GM19324 (cell line): ENCODE results near the gene MRO.
A peak's percentile ranks its signal among the peaks of the same experiment; 100 is the strongest.
"Not testable (repeated sequence)": the region's sequence is repeated elsewhere in the genome, so short reads cannot be mapped to it uniquely, and the experiment has no call there.

Experiments
- ATAC-seq: cut with Tn5 transposase; IDR thresholded peaks from one replicate; pipeline ENCODE4 v1.9.1; 2021; ENCODE audit warnings: mild to moderate bottlenecking, moderate library complexity; ENCODE audit not compliant: unreplicated experiment, low FRiP score

MRO gene

DNA sequence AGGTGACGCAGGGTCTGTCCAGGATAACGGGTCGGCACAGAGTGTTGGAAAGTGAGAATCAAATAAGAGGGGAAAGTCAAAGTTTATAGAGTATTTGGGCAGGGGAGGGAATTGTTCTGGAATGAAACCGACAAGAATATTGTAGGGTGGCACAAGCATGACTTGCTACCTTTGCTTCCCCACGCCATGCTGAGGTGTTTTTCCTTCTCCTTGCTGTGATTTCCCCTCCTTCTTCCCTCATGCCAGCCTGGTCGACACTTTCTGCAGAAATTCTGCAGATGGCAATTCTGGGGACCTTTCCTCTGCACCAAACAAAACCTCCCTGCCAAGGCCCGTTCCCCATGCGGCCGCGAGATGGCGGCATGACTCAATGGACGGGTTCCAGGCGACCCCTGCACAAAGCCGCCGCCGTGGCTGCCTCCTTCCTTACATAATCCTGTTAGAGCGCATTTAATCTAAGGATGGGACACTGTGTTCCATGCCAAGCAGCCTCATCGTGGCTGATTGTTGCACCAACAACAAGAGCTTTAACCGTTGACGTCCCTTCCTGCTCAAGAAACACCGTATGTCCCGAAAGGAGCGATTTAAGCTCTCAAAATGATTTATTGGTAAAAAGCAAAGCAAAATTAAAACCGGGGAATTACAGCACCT, at the start of gene MRO:
Gene MRO (minus strand): TSS at position 289 of the 651 bp plus-strand sequence. CDS start 10,616 bp downstream, outside the sequence.
- peak; percentile 84 for ATAC-seq

DNA sequence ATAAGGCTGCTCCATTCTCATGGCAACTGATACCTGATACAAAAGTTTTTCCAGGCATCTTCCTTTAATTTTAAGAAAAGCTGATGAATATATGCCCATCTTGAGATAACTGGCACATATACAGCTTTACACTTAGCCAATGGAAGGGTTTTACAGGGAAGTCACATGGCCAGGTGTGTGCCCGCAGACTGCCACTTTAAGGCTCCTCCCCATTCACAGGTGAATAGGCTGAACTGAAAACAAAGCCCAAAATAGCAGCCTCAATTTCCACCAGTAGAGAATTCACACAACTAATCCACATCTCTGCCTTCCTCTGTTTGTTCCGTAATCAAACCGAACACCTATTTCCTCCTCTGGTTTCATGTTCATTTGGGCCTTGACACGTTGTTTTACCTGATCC, 49.3 kb upstream of the MRO start:
- no peak for ATAC-seq

DNA sequence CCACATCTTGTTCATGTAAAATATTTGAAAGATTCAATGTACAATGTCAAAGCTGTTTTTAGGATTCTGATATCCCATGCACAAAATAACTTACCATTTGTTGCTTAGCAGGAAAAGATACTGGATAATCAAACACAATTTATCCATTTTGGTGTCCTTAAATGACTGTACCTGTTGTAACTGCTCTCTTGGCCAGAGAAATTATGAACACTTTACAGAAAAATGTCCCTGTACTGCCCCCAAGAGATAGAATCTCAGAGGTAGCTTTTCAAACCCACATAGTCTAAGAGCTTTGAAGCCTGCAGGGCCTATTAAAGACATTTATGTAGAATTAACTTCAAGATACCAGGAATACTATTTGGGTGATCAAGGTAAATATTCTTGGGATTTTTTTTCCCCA, 46.9 kb upstream of the MRO start:
- ATAC-seq: no peak

DNA sequence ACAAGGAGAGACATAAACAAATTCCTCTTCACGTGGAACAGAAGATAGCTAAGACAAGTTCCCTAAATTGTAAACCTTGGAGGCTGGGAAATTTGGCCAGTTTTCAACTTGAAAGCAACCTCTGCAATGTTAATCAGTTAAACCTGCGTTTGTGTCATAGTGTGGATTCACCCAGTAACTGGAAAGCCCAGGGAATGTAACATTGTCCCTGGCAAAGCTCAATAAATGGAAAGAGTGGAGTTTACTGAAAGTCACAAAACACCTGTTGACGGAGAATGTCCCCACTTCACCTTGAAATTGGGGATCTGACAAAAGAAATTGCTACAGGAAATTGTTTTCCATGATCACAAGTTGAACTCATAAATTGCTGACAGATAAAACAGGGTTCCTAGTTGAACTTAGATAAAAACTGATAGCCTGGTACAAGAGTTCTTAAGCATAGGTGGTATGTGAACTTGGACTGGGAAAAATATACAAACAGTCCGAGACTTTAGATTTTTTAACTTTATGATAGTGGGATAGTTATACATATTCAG, 44.1 kb upstream of the MRO start:
- no peak for ATAC-seq

DNA sequence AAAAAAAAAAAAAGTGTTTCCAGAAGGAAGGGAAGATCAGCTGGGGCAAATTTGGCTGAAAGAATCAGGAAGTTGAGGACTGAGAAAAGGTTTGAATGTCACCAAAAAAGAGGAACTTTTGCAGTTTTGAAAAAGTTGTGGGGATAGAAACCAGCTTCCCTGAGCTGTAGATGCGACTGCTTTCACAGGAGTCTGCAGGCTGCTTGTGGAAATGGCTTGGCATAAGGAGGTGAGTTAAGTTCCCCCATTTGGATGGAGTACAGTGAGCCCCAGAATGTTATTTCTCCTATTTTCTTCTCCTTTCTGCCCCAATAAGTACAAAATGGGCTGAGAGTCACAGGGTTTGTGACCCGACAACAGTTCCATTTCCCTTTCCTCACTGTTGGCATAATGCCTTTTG, 42.6 kb upstream of the MRO start:
- ATAC-seq: no peak

DNA sequence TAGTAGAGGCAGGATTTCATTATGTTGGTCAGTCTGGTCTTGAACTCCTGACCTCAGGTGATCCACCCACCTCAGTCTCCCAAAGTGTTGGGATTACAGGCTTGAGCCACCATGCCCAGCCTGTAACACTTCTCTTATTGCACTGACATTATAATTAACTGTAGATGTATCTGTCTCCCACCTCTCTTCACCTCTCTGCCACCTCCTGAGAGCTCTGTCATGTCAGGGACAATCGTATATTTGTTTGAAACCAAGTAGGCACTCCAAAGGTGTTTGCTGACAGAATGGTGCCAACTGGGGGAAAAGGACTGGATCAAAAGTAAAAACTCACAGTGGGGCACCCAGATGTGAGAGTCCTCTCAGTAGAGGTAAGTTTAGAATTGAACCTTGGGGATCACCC, 41.8 kb upstream of the MRO start:
- no peak for ATAC-seq

DNA sequence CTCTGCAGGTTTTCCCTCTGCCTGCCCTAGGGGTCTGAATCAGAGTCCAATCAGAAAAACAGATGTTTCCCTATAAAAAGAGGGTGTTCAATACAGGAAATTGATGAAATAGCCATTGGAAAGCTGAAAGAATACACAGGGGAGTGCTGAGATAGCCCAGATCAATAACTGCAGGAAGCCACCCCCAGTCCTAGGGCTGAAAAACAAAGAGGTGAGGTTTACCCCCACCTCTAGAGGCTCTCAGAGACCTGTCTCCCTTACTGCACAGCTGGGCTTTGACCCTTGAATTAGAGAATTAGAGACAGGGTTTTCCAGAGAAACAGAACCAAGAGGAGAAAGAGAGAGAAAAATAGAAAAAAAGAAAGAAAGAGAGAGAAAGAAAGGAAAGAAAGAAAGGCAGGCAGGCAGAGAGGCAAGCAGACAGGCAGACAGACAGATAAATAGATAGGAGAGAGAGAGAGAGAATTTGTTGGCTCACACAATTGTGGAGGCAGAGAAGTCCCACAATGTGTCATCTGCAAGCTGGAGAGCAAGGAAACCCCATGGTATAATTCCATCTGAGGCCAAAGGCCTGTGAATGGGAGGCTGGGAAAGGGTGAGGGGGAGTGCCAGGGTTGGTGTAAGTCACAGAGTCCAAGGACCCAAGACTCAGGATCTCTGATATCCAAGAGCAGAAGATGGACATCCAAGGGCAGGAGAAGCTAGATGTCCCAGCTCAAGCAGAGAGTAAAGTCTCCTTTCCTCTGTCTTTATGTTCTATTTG, 40.2 kb upstream of the MRO start:
- ATAC-seq: no peak

DNA sequence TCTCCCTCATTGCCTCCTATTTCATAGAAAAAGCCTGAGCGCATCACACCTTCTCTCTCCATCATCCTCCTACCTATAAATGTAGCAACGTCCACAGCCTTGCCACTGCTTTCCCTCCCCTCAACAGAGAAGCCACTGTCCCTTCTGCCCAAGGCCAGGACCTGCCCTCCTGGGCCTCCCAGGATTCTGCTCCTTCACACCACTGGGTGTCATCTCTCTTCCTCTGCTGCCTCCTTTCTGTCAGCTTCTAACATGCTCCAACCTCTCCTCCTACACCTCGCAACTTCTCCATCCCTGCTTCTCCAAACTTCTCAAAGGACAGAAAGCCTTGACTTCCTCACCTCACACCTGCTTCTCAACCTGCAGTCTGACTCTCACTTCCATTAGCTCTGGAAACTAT, 37.9 kb upstream of the MRO start:
- ATAC-seq: no peak

DNA sequence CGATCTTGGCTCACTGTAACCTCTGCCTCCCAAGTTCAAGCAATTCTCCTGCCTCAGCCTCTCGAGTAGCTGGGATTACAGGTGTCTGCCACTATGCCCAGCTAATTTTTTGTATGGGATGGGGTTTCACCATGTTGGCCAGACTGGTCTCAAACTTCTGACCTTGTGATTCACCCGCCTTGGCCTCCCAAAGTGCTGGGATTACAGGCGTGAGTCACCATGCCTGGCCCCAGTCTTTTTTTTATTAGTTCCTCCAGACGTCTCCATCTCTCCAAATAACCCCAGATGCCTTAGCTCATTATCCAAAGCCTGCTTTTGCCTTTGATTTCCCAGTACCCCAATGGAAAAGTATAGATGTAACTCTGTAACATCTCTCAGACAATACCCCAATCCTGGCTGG, 37.4 kb upstream of the MRO start:
- not testable (repeated sequence) for ATAC-seq

DNA sequence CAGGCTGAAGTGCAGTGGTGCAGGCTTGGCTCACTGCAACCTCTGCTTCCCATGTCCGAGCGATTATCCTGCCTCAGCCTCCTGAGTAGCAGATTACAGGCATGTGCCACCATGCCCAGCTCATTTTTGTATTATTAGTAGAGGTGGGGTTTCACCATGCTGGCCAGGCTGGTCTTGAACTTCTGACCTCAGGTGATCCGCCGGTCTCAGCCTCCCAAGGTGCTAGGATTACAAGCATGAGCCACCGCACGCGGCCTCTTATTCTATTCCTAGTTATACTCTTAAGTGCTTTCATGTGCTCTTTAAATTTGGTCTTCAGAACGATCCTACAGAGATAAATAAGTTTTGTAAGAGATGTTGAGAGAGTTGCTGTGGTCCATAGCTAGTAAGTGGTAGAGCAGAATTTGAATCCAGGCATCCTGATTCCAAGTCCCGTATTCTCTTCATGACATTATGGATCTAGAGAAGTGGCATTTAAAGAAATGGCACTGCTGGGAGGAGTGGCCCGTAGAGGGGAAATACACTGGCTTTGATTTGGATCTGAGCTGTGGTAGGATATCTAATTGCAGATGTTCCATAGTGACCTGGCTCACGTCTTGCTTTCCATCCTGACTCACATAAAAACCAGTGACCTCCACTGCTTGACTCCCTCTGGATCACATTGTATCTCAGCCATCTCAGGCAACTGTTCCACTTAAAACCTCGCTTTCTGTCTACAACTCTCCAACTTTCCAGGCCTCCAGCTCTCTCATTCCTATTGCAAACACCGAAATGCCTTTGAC, 36.4 kb upstream of the MRO start:
- no peak for ATAC-seq

DNA sequence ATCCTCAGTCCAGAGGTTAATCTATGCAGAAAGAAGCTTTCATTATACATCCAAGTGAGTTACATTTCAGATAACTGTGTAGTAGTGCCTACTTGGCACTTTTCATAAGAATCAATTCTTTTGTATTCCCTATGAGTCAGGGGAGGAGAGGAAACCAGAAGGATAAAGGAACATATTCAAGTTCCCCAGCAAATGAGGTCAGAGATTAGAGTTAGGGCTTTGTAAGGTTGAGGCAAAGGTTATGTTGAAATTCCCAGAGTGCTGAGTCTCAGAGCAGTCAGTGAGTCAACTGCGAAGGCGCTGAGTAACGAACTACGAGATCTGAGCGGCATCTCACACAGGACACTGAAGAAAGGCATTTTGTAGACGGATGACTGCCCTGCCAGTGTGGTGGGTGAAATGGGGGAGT, 34.1 kb upstream of the MRO start:
- no peak for ATAC-seq

DNA sequence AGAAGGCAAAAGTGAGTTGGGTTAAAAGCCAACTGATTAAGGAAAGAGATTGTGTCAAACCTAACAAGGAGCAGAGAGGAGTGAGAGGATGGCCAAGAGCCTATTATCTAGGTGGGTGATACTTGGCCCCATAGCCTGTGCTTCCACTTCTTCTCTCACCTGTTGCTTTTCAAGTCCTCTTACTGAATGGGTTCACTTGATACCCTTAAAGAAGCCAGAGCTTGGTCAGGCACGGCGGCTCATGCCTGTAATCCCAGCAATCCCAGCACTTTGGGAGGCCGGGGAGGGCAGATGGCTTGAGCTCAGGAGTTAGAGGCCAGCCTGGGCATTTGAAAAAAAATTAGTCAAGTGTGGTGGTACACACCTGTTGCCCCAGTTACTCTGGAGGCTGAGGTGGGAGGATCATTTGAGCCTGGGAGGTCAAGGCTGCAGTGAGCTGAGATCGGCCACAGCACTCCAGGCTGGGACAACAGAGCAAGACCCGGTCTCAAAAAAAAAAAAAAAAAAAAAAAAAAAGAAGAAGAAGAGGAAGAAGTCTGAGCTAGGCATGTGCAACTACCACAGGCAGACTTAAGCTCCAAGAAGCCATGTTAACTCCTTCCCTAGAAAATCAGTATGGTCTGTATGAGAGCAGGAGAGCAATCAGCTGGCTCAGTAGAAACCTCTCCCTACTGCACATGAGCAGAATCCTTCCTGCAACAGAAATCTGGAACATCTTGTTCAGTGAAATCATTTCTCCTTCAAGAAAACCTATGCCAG, 30.7 kb upstream of the MRO start:
- ATAC-seq: no peak

DNA sequence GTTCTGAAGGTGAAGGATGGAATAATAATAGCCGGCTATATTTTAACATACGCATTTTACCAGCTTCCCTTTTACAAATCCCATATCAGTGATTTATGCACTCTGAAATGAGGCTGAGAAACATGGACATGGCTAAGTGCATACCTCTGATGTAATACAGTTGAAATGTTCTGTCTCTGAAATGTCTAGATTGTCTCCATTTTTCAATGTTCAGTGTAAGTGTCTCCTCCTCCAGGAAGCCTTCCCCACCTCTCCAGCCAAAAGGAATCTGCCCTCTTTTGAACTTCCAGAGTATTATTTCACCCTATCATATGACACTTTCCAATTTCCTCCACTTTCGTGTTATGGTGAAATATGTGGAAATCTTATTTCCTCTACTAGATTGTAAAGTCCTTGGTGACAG, 29.6 kb upstream of the MRO start:
- ATAC-seq: no peak

DNA sequence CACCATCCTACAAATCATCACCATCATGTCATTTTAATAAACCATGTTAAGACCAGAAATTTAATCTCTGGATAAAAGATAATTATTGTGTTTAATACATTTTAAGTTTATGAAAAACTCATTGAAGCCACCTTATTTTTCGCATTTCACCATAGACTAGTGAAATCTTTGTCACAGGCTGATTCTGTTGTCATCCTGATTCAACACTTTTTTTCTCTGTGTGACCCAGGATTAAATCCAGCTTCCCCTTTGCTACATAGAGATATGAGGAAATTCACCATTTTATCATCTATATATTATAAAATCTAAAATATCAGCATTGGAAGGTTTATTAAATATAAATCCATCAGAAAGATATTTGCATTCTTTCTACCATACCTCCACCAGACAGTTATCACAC, 29.2 kb upstream of the MRO start:
- ATAC-seq: no peak

DNA sequence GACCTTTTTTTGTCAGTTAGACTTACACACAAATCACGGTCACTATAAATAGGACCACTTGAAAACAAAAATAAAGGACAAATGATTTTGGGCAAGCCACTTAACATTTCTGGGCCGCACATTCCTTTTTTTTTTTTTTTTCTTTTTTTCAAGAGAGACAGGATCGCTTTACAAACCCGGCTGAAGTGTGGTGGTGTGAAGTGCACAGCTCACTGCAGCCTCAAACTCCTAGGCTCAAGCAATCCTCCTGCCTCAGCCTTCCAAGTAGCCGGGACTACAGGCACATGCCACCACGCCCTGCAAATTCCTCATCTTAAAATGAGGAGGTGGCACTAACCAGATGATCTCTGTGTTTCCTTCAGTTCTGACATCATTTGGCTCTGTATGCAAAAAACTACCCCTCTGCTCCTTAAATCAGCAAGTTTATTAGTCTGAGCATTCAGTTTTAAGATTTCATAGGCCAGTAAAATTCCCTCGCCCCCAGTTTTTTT, 28.3 kb upstream of the MRO start:
- ATAC-seq: no peak

DNA sequence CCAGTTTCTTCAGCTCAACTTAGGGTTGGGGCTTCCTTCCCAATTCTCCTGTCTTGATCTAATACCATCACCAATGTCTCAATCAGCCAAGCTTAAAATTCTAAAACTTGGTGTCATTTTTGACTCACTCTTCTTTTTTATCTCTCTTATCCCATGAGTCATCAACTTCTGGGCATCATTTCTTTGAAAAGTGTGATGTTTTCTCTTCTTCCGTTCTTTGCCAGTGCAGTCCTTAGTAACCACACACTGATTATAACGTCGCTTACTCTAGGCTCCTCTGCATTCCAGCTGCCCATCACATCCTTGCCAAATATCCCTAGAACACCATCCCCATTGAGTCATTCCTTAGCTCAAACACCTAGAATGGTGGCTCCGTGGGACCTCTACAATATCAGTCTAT, 27.4 kb upstream of the MRO start:
- ATAC-seq: no peak

DNA sequence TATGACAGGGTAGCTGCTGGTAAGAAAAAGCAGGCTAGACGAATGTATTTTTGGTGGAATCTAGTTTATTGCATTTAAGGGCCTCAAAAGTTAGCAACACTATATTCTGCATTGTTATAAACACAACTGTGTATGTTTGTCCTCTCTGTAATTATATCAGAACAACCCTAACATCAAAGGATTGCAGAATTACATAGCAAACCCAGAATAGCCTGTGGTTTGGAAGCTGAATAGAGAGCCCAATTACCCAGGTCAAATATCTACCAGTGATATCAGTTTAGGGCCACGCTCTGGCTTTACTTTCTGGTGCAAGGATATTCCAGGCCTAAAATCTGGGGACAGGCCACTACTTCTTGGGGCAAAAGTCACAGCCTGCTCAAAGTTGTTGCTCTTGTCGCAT, 25.1 kb upstream of the MRO start:
- no peak for ATAC-seq

DNA sequence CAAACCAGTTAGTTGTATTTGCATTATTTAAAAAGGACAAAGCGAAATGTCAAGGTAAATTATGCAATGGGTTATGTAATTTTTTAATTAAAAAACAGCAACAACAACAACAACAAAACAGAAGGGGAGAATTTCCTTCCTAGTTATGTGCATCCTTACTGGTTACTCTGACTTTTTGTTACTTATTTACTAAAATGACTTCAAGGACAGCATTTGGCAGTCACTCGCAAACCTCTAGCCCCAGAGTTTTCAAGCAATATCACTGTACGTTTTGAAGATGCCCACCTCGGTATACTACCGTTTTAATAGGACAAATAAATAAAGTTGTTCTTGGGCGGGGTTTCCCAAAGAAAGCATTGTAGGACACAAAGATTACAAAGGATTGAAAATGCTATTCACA, 24.7 kb upstream of the MRO start:
- ATAC-seq: no peak

DNA sequence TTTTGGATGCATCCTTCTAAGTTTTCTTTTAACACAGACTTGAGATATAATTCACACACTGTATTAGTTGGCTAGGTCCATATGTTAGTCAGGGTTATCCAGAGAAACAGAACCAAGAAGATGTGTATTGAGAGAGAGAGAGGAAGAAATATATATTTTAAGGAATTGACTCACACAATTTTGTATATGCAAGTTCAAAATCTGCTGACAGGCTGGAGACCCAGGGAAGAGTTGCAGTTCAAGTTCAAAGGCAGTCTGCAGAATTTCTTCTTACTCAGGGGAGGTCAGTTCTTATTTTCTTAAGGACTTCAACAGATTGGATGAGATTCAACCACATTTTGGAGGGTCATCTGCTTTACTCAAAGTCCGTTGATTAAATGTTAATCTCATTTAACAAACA, 23.0 kb upstream of the MRO start:
- ATAC-seq: no peak

DNA sequence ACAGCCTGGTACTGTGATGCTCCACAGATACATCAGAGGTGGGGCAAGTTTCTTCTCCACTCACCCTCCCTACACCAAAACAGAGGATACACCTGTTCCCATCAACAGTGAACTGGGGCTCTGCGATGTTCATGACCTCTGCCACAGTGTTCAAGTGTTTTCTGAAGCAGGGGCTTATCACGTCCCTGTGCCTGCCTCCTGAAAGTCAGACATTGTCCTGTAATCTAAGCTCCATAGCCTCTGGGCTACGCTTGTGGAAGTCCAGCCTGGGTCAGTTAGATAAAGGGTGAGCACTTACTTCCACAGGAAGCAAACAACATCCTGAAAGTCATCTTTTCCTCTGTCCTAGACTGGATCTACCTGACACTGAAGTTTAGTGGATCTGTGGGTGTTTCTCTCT, 20.2 kb upstream of the MRO start:
- no peak for ATAC-seq
